ENCODE data around the gene TDRD10. TPM values are rescaled to one million over a fixed set of nuclear protein-coding genes. Genes with fewer than 3 reads are reported as not detected.

TDRD10 gene
- total and polyA plus RNA-seq, 4 donors: 0.23 to 1.5 (median 0.78) TPM

DNA sequence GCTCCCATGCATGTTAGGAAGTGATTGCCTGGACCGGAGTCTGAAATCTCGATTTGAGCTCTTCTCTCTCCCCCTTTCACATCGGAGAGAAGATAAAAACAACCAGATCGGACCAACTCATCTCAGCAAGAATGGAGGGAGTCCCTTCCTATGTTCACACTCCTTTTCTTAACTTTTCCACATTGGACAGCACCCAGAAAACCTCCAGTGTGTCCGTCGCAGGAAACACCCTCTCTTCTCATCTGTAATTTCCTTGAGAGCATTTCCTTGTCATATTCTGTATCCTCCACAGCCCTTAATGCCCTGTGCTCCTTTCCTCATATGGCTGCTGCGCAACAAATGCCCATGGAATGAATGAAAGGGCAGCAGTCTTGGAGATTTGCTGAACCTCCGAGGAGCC, 1.5 kb upstream of the TDRD10 start:
- 79% methylated on average over 8 of the region's 8 CpGs for WGBS
- H3K36me3 ChIP-seq (ENCODE audit: control insufficient read depth in 4 of 4, insufficient read depth in 3 of 4, low read depth in 1 of 4, low read length in 3 of 4): peaks cover 0 to 2% (median 0%) of the 10 kb centered on the region in 4 donors
- H3K27me3 ChIP-seq (ENCODE audit: control insufficient read depth in 4 of 4, insufficient read depth in 4 of 4, low read length in 3 of 4): no peaks in the 10 kb centered on the region
- H3K27ac ChIP-seq (ENCODE audit: low read depth in 1 of 2, low read length in 2 of 2): no peak overlapping the region
- no peaks in the 10 kb centered on the region for H3K9me3 ChIP-seq (ENCODE audit: control insufficient read depth in 4 of 4, low read length in 3 of 4)
- TF ChIP-seq GABPA (IDR thresholded peaks at IDR 0.05 in 1 of 2, conservative IDR thresholded peaks at IDR 0.05 in 1 of 2): no peak
- no peak for TF ChIP-seq NR2F2 (IDR thresholded peaks at IDR 0.05)
- TF ChIP-seq, protein P1, sequence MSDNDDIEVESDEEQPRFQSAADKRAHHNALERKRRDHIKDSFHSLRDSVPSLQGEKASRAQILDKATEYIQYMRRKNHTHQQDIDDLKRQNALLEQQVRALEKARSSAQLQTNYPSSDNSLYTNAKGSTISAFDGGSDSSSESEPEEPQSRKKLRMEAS (IDR thresholded peaks at IDR 0.05): no peak
- TF ChIP-seq HNF4A (conservative IDR thresholded peaks at IDR 0.05): no peak
- TF ChIP-seq CTCF (IDR thresholded peaks at IDR 0.05; ENCODE audit: low read depth, low read length, missing input control): no peak
- no peak for TF ChIP-seq HNF4G (IDR thresholded peaks at IDR 0.05)
- TF ChIP-seq, protein P2, sequence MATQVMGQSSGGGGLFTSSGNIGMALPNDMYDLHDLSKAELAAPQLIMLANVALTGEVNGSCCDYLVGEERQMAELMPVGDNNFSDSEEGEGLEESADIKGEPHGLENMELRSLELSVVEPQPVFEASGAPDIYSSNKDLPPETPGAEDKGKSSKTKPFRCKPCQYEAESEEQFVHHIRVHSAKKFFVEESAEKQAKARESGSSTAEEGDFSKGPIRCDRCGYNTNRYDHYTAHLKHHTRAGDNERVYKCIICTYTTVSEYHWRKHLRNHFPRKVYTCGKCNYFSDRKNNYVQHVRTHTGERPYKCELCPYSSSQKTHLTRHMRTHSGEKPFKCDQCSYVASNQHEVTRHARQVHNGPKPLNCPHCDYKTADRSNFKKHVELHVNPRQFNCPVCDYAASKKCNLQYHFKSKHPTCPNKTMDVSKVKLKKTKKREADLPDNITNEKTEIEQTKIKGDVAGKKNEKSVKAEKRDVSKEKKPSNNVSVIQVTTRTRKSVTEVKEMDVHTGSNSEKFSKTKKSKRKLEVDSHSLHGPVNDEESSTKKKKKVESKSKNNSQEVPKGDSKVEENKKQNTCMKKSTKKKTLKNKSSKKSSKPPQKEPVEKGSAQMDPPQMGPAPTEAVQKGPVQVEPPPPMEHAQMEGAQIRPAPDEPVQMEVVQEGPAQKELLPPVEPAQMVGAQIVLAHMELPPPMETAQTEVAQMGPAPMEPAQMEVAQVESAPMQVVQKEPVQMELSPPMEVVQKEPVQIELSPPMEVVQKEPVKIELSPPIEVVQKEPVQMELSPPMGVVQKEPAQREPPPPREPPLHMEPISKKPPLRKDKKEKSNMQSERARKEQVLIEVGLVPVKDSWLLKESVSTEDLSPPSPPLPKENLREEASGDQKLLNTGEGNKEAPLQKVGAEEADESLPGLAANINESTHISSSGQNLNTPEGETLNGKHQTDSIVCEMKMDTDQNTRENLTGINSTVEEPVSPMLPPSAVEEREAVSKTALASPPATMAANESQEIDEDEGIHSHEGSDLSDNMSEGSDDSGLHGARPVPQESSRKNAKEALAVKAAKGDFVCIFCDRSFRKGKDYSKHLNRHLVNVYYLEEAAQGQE (IDR thresholded peaks at IDR 0.05): no peak
- no peak for TF ChIP-seq JUND (IDR thresholded peaks at IDR 0.05)
- H3K4me3 ChIP-seq (ENCODE audit: low read depth in 1 of 3, low read length in 3 of 3): peak overlapping the region in 1 of 3 donors; percentile 71
- H3K4me1 ChIP-seq (ENCODE audit: control insufficient read depth in 4 of 4, insufficient read depth in 4 of 4, low read length in 3 of 4): peaks cover 10 to 23% (median 16%) of the 10 kb centered on the region in 4 donors
- H3K9ac ChIP-seq (ENCODE audit: low read depth in 1 of 2, low read length in 2 of 2): no peak overlapping the region
- DNase-seq (ENCODE audit: low spot score): no peak

- H3K27ac ChIP-seq (ENCODE audit: low read depth in 1 of 2, low read length in 2 of 2): peak overlapping the region in 1 of 2 donors; percentile 36
- no peak for DNase-seq (ENCODE audit: low spot score)
- TF ChIP-seq YY1 (IDR thresholded peaks at IDR 0.05) (no peak), RAD21 (IDR thresholded peaks at IDR 0.05) (no peak)
- peaks cover 6 to 16% (median 13%) of the 10 kb centered on the region in 4 donors for H3K4me1 ChIP-seq (ENCODE audit: control insufficient read depth in 4 of 4, insufficient read depth in 4 of 4, low read length in 3 of 4)
- peak overlapping the region; percentile 49 to 71 (median 67) for H3K4me3 ChIP-seq (ENCODE audit: low read depth in 1 of 3, low read length in 3 of 3)
- H3K36me3 ChIP-seq (ENCODE audit: control insufficient read depth in 4 of 4, insufficient read depth in 3 of 4, low read depth in 1 of 4, low read length in 3 of 4): peaks cover 0 to 2% (median 0%) of the 10 kb centered on the region in 4 donors
- peaks cover 0 to 2% (median 0%) of the 10 kb centered on the region in 4 donors for H3K9me3 ChIP-seq (ENCODE audit: control insufficient read depth in 4 of 4, low read length in 3 of 4)
- 7% methylated on average over 54 of the region's 54 CpGs for WGBS
- no peaks in the 10 kb centered on the region for H3K27me3 ChIP-seq (ENCODE audit: control insufficient read depth in 4 of 4, insufficient read depth in 4 of 4, low read length in 3 of 4)
- H3K9ac ChIP-seq (ENCODE audit: low read depth in 1 of 2, low read length in 2 of 2): no peak overlapping the region
These were observed 475 bp upstream of the TDRD10 start for GRCh38 chr1:154501423-154502065.

- 31% methylated on average over 43 of the region's 43 CpGs for WGBS
- Histone ChIP-seq H3K9me3 (ENCODE audit: control insufficient read depth in 4 of 4, low read length in 3 of 4) (peaks cover 0 to 2% (median 0%) of the 10 kb centered on the region in 4 donors), H3K4me1 (ENCODE audit: control insufficient read depth in 4 of 4, insufficient read depth in 4 of 4, low read length in 3 of 4) (peaks cover 4 to 12% (median 8%) of the 10 kb centered on the region in 4 donors), H3K36me3 (ENCODE audit: control insufficient read depth in 4 of 4, insufficient read depth in 3 of 4, low read depth in 1 of 4, low read length in 3 of 4) (peaks cover 0 to 2% (median 0%) of the 10 kb centered on the region in 4 donors), H3K9ac (ENCODE audit: low read depth in 1 of 2, low read length in 2 of 2) (no peak overlapping the region), H3K4me3 (ENCODE audit: low read depth in 1 of 3, low read length in 3 of 3) (peak overlapping the region in 1 of 3 donors; percentile 71), H3K27me3 (ENCODE audit: control insufficient read depth in 4 of 4, insufficient read depth in 4 of 4, low read length in 3 of 4) (no peaks in the 10 kb centered on the region), H3K27ac (ENCODE audit: low read depth in 1 of 2, low read length in 2 of 2) (no peak overlapping the region)
- no peak for DNase-seq (ENCODE audit: low spot score)
- TF ChIP-seq RAD21 (IDR thresholded peaks at IDR 0.05): no peak
- no peak for TF ChIP-seq HNF4A (conservative IDR thresholded peaks at IDR 0.05)
- no peak for TF ChIP-seq GABPA (IDR thresholded peaks at IDR 0.05 in 1 of 2, conservative IDR thresholded peaks at IDR 0.05 in 1 of 2)
- no peak for TF ChIP-seq ATF3 (IDR thresholded peaks at IDR 0.05)
- TF ChIP-seq TAF1 (conservative IDR thresholded peaks at IDR 0.05): no peak
- TF ChIP-seq JUND (IDR thresholded peaks at IDR 0.05): no peak
- TF ChIP-seq, protein P1 (IDR thresholded peaks at IDR 0.05): no peak
- no peak for TF ChIP-seq FOXA1 (IDR thresholded peaks at IDR 0.05)
- no peak for TF ChIP-seq NR2F2 (IDR thresholded peaks at IDR 0.05)
- TF ChIP-seq HNF4G (IDR thresholded peaks at IDR 0.05): no peak
- no peak for TF ChIP-seq CTCF (IDR thresholded peaks at IDR 0.05; ENCODE audit: low read depth, low read length, missing input control)
- no peak for TF ChIP-seq RXRA (IDR thresholded peaks at IDR 0.05)
- TF ChIP-seq SP1 (IDR thresholded peaks at IDR 0.05): no peak
- TF ChIP-seq FOXA2 (IDR thresholded peaks at IDR 0.05): no peak
These were observed 711 bp downstream of the TDRD10 start for GRCh38 chr1:154502744-154503115.

Data from liver (tissue), 9 donors.